Hindlimb muscle (tissue), 1 donor: ENCODE data around the gene CNTNAP1. TPM values are rescaled to one million over a fixed set of nuclear protein-coding genes. Genes with fewer than 3 reads are reported as not detected.
"Not testable (repeated sequence)": the region's sequence is repeated elsewhere in the genome, so short reads cannot be mapped to it uniquely, and the experiment has no call there.

ENCODE experiments used
- DNase-seq: peaks from one replicate; pipeline ENCODE4 v3.0.0-alpha.2; 2013
- polyA plus RNA-seq: library from polyadenylated mRNA; unstranded; fragments of 120-200 nt; gene quantifications from one replicate; pipeline ENCODE4 v1.2.1, GENCODE V29; 2013; ENCODE audit not compliant: insufficient read length

The CNTNAP1 gene
- 12.1 TPM for polyA plus RNA-seq

DNA sequence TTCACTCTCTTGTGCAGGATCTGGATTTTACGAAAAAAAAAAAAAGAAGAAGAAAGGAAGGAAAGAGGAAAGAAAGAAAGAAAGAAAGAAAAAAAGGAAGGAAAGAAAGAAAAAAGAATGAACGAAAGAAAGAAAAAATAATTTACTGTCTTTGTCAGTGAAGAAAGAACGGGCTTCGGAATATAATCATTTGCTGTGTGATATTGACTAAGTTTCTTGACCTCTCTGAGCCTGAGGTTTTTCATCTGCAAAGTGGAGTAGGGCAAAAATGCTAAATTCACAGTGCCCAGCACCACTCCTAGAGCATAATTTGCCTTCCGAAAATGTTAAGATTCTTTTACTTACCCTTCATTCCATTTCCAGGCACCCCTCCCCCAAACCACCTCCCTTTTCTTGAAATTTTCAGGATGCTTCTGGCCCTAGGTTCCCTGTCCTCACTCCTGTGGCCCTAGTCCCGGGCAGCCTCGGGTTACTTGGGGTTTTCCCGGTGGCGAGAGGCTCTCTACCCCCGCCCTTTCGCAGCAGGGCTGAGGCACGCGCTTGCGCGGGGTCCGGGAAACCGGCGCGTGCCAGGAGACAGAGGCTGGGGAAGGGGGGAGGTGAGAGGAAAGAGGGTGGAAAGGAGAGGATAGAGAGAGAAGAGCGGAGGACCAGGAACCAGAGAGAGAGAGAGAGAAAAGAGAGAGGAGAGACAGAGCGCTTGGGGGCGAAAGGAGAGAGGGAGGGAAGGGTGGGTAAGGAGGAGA, at the start of gene CNTNAP1:
Gene CNTNAP1 (plus strand): TSS at position 556 of the 746 bp plus-strand sequence. CDS start 299 bp downstream, outside the sequence.
- peak; percentile 80 for DNase-seq

DNA sequence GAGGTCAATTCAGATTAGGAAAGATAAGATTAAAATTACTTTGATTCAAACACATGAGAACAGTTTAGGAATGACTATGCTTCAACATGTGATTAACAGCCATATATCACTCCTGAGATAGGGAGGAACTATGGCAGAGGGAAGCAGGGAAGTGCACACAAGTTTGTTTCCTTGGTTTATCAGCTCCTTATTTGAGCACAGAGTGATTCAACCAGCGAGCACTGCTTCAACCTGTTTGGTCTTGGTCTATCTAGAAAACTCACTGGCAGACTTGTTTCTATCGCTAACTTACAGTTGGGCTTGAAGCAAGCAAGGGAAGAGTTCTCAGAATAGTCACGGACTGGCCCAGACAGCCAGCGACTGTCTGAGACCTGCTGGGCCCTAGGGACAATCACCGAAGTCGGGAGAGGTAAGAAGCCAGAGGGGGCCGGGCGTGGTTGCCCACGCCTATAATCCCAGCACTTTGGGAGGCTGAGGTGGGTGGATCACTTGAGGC, 49.3 kb upstream of the CNTNAP1 start:
- no peak for DNase-seq

DNA sequence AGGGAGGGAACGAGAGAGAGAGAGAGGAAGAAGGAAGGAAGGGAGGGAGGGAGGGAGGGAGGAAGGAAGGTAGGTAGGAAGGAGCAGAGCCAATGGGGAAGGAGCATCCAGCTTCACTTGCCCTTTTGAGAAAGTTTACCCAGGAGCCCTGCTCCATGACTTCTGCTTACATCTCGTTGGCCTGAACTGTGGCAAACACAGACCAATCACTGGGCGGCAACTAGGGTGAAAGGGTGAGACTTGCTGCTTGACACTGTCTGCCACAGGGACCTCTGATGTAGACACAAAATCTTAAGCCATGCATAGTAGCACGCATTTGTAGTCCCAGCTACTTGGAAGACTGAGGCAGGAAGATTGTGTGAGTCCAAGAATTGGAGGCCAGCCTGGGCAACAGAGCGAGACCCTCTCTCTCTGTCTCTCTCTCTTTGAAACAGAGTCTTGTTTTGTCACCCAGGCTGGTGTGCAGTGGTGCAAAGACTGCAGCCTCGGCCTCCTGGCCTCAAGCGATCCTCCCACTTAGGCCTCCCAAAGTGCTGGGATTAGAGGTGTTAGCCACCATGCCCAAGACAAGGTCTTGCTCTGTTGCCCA, 42.7 kb upstream of the CNTNAP1 start:
- DNase-seq, result no peak

DNA sequence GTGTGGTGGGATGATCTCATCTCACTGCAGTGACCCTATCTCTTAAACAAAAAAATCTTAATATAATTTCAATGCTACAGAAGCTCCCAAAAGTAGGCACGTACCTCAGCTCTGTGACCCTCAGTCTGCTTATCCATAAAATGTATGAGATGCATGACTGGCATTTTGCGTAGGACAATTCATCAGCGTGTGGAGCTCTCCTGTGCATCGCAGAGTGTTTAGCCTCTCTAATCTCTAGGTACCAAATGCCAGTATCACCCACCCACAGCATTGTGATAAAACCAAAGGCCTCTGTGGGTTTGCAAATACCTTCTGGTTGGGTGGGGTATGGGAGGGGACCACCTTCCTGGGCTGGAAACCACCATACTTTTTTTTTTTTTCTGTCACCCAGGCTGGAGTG, 42.2 kb upstream of the CNTNAP1 start:
- no peak for DNase-seq

DNA sequence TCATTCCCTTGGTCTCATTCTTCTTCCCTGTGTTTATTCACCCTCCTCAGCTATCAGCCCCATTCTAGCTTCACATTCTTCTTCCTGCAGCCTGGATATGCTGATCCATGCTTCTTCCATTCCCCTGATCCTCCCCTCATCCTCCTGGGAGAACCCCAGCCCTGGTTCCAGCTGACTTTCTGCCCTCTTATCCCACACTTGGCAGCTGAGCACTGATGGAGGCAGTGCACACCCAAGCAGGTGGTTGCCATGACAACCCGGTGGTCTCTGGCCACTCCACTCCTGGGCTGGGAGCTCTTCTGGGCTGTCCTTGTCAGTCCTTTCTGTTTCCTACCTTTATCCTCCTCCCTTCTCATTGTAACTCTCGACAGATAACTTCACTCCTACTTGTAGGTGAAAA, 40.0 kb upstream of the CNTNAP1 start:
- no peak for DNase-seq

DNA sequence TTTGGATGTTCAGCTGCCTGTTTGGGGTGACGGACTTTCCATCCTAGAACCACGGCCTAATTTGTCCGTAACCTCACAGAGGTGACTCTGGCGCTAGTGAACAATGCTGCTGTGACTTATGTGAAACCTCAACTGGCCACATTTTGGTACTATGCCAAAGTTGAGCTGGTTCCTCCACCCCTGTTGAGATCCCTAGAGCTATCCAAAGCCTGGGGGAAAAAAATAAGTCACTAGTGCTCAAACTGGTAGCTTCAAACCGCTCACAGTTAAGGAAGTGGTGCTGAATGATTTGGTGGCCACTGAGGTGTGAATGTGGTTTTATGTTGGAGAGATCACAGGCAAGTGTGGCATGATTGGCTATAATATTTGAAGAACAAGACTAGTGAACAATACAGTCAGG, 34.6 kb upstream of the CNTNAP1 start:
- DNase-seq, result no peak

DNA sequence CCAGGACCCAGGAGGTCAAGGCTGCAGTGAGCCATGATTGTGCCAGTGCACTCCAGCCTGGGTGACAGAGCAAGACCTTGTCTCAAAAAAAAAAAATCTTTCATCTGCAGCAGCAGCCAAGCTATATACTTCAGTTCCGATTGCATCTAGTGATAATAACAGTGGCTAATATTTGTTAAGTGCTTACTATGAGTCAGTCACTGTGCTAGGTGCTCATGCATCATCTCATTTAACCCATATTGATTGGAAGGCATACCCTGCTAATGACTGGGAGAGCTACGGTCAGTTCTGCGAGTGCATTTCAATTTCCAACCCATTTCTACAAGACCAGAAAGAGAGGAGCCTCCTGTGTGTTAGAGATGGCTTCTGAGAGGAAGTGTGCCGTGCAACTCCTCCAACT, 30.9 kb upstream of the CNTNAP1 start:
- DNase-seq, result no peak

DNA sequence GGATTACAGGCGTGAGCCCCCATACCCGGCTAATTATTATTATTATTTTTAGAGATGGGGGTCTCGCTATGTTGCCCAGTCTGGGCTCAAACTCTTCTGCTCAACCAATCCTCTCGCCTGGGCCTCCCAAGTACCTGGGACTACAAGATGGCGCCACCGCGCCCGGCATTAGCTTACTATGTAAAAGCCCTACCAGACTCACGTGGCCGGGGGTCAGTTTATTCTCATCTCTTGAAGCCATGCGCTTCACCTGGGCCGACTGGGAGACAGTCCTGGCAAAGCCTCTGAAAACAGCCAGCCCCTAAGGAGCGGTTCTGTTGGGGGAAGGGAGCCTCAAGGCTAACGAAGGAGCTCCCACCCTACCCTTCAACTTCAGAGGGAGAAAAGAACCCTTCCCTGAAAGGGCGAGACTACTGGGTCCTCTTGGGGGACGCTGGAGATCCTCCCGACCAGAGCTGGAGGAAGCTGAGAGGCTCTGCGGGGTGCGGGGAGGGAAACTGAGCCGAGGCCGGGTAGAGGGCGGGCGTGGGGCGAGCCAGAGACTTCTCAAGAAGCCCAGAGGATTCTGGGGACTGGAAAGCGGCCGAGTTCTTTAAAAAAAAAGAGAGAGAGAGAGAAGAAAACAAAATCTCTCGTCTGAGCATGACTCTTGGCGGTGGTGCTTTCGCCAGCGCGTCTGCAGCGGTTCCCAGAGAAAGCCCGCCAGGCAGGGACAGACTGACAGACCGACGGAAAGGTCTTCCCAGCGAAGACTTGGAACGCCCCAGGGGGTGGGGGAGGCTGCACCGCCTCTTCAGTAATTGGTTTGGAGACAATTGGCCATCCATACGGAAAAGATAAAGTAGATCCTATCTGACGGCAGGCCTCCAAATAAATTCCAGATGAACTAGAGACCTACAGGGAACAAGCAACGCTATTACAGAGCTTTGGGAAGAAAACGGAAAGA, 28.9 kb upstream of the CNTNAP1 start:
- DNase-seq, result peak; percentile 85

- DNase-seq, result no peak
Measured at GRCh38 chr17:42655528-42655927, 26.8 kb upstream of the CNTNAP1 start.

- no peak for DNase-seq
Measured at GRCh38 chr17:42657824-42658588, 24.3 kb upstream of the CNTNAP1 start.

GRCh38 chr17:42659079-42659931, 23.0 kb upstream of the CNTNAP1 start, which contains the start of gene TUBG2:
TUBG2 (plus strand) TSS chr17:42659284; CDS start chr17:42659504, 220 bp downstream.
- DNase-seq, result peak; percentile 90

- DNase-seq, result not testable (repeated sequence)
Measured at GRCh38 chr17:42659932-42660274, 22.4 kb upstream of the CNTNAP1 start.

- DNase-seq, result no peak
Measured at GRCh38 chr17:42660692-42661345, 21.5 kb upstream of the CNTNAP1 start.

DNA sequence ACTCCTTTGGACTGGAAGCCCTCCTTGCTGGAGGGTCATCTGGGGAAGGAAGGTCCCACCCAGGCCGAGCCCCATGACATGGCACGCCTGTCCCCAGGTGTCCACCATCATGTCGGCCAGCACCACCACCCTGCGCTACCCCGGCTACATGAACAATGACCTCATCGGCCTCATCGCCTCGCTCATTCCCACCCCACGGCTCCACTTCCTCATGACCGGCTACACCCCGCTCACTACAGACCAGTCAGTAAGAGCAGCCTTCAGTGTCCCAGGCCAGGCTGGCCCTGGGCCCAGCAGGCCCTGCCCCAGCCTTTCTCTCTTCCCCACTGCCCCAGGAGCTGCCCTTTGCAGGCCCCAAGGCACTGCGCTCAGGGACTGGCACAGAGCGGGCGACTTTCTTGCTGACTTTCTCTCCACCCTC, 16.7 kb upstream of the CNTNAP1 start:
- DNase-seq, result no peak

DNA sequence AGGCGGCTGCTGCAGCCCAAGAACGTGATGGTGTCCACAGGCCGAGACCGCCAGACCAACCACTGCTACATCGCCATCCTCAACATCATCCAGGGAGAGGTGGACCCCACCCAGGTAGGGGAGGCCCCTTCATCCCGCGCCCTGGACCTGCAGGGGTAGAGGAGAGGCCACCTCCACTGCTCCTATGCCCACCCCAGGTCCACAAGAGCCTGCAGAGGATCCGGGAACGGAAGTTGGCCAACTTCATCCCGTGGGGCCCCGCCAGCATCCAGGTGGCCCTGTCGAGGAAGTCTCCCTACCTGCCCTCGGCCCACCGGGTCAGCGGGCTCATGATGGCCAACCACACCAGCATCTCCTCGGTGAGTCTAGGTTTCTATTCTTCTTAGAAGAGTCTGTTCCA, 16.2 kb upstream of the CNTNAP1 start:
- DNase-seq, result not testable (repeated sequence)

GRCh38 chr17:42667088-42667951, 15.0 kb upstream of the CNTNAP1 start:
- DNase-seq, result no peak

- no peak for DNase-seq
Measured at GRCh38 chr17:42669705-42669976, 12.7 kb upstream of the CNTNAP1 start.

- DNase-seq, result no peak
Measured at GRCh38 chr17:42669977-42670788, 12.1 kb upstream of the CNTNAP1 start.
